ENCODE measurements around the gene SDR42E1. TPM values are rescaled to one million over a fixed set of nuclear protein-coding genes. Genes with fewer than 3 reads are reported as not detected.
A peak's percentile ranks its signal among the peaks of the same experiment; 100 is the strongest.

SDR42E1 gene
- polyA plus RNA-seq (ENCODE audit: insufficient read depth in 1 of 5, insufficient read length in 5 of 5, low replicate concordance in 1 of 5) = 1 to 10 TPM; 6.3 to 8.7 (median 8.1) TPM
- long read RNA-seq, donor 1, partial matches to known transcripts = 0 of 2 reads
- long read RNA-seq, donor 1, other reads (novel, unspliced or antisense) = 0 of 2 reads
- long read RNA-seq, donor 2, full-length matches to known transcripts = 3 of 3 reads
- long read RNA-seq, donor 2, partial matches to known transcripts = 0 of 3 reads
- long read RNA-seq, donor 2, other reads (novel, unspliced or antisense) = 0 of 3 reads
- long read RNA-seq, donor 3 = 0 reads
- long read RNA-seq, donor 4, full-length matches to known transcripts = 1 of 1 reads
- long read RNA-seq, donor 4, partial matches to known transcripts = 0 of 1 reads
- long read RNA-seq, donor 4, other reads (novel, unspliced or antisense) = 0 of 1 reads
- long read RNA-seq, donor 5, full-length matches to known transcripts = 6 of 6 reads
- long read RNA-seq, donor 5, partial matches to known transcripts = 0 of 6 reads
- long read RNA-seq, donor 5, other reads (novel, unspliced or antisense) = 0 of 6 reads
- long read RNA-seq, donor 6, full-length matches to known transcripts = 2 of 2 reads
- long read RNA-seq, donor 6, partial matches to known transcripts = 0 of 2 reads
- long read RNA-seq, donor 6, other reads (novel, unspliced or antisense) = 0 of 2 reads
- long read RNA-seq, donor 7, full-length matches to known transcripts = 2 of 2 reads
- long read RNA-seq, donor 7, partial matches to known transcripts = 0 of 2 reads
- long read RNA-seq, donor 7, other reads (novel, unspliced or antisense) = 0 of 2 reads
- long read RNA-seq, donor 8 = 0 reads

GRCh38 chr16:82011199-82011641, at the start of gene SDR42E1:
TSS of gene SDR42E1 (minus strand) at chr16:82011470. CDS start at chr16:82000858, 10,612 bp downstream.
- DNase-seq = peak in 1 of 2 donors; percentile 51

GRCh38 chr16:82059983-82060421, 48.7 kb upstream of the SDR42E1 start:
- no peak for DNase-seq

GRCh38 chr16:82059161-82059982, 48.1 kb upstream of the SDR42E1 start:
- DNase-seq = no peak

- no peak for DNase-seq
Measured at GRCh38 chr16:82056550-82056896, 45.3 kb upstream of the SDR42E1 start.

- DNase-seq = no peak
Measured at GRCh38 chr16:82055728-82056549, 44.7 kb upstream of the SDR42E1 start.

- no peak for DNase-seq
Measured at GRCh38 chr16:82055117-82055516, 43.8 kb upstream of the SDR42E1 start.

- no peak for DNase-seq
Measured at GRCh38 chr16:82051656-82052055, 40.4 kb upstream of the SDR42E1 start.

- DNase-seq = no peak
Measured at GRCh38 chr16:82050909-82051357, 39.7 kb upstream of the SDR42E1 start.

GRCh38 chr16:82050506-82050905, 39.2 kb upstream of the SDR42E1 start:
- DNase-seq = no peak

- DNase-seq = no peak
Measured at GRCh38 chr16:82049484-82049883, 38.2 kb upstream of the SDR42E1 start.

- no peak for DNase-seq
Measured at GRCh38 chr16:82047787-82048186, 36.5 kb upstream of the SDR42E1 start.

- no peak for DNase-seq
Measured at GRCh38 chr16:82047374-82047773, 36.1 kb upstream of the SDR42E1 start.

- DNase-seq = no peak
Measured at GRCh38 chr16:82046941-82047340, 35.7 kb upstream of the SDR42E1 start.

GRCh38 chr16:82046541-82046940, 35.3 kb upstream of the SDR42E1 start:
- no peak for DNase-seq

GRCh38 chr16:82045465-82045864, 34.2 kb upstream of the SDR42E1 start:
- DNase-seq = no peak

GRCh38 chr16:82044585-82044911, 33.3 kb upstream of the SDR42E1 start:
- no peak for DNase-seq

- DNase-seq = peak; percentile 82 to 88
Measured at GRCh38 chr16:82043680-82044584, 32.7 kb upstream of the SDR42E1 start.

- no peak for DNase-seq
Measured at GRCh38 chr16:82042846-82043245, 31.6 kb upstream of the SDR42E1 start.

GRCh38 chr16:82042144-82042543, 30.9 kb upstream of the SDR42E1 start:
- DNase-seq = no peak

GRCh38 chr16:82041542-82041941, 30.3 kb upstream of the SDR42E1 start:
- no peak for DNase-seq

Measured in right lung (tissue), 10 donors.